GM20000 (cell line): ENCODE measurements around the gene TMEM144.

ENCODE experiments used
- DNase-seq: peaks from one replicate; pipeline ENCODE4 v3.0.0; 2012; ENCODE audit warnings: low spot score
- TF ChIP-seq, protein P1 (sequence below): IDR thresholded peaks from 2 replicates; pipeline ENCODE4 v1.5.1; 2012; ENCODE audit warnings: mild to moderate bottlenecking, control low read depth; ENCODE audit errors: extremely low read depth, missing control alignments

Gene TMEM144

DNA sequence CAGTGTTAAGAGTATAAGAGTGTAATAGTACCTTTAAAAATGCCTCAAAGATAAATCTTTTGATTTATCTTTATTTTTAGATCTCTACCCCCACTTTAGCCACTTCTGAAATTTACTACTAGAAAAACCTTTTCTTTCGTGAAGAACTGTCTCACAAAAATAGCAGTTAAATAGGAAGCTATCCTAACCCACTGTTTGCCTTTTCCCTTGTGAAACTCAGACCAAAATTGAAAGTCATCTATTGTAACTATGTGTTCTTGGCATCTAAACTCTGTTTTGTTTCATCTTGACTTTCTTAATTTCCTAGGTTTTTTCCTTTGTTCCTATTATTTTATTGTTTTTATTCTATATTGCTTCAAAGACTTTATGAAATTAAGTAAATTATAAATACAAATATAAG is 7.8 kb upstream of the TMEM144 start:
- no peak for DNase-seq
- TF ChIP-seq, protein P1, sequence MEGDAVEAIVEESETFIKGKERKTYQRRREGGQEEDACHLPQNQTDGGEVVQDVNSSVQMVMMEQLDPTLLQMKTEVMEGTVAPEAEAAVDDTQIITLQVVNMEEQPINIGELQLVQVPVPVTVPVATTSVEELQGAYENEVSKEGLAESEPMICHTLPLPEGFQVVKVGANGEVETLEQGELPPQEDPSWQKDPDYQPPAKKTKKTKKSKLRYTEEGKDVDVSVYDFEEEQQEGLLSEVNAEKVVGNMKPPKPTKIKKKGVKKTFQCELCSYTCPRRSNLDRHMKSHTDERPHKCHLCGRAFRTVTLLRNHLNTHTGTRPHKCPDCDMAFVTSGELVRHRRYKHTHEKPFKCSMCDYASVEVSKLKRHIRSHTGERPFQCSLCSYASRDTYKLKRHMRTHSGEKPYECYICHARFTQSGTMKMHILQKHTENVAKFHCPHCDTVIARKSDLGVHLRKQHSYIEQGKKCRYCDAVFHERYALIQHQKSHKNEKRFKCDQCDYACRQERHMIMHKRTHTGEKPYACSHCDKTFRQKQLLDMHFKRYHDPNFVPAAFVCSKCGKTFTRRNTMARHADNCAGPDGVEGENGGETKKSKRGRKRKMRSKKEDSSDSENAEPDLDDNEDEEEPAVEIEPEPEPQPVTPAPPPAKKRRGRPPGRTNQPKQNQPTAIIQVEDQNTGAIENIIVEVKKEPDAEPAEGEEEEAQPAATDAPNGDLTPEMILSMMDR: no peak

DNA sequence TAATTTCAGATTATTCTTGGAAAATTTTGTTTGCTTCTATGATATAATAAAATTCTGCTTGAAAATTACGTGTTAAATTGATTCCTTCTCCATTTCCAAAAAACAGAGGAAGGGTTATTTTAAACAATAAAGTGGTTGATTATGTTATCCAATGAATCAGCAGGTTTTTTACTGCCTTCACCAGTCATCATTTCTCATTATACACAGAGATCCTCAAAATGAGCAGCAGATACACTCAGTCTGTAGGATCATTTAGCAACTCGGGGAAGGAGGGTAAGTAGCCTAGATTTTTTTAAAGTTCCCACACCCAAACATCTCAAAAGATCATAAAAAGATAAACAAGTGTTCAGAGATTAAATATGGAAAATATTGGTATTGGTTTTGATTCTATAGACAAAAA is 6.8 kb upstream of the TMEM144 start:
- no peak for DNase-seq
- TF ChIP-seq, protein P1: no peak

- TF ChIP-seq, protein P1: no peak
- DNase-seq: no peak
These were observed 6.4 kb upstream of the TMEM144 start for GRCh38 chr4:158203929-158204328.

GRCh38 chr4:158208963-158209640 is 1.2 kb upstream of the TMEM144 start:
- no peak for DNase-seq

DNA sequence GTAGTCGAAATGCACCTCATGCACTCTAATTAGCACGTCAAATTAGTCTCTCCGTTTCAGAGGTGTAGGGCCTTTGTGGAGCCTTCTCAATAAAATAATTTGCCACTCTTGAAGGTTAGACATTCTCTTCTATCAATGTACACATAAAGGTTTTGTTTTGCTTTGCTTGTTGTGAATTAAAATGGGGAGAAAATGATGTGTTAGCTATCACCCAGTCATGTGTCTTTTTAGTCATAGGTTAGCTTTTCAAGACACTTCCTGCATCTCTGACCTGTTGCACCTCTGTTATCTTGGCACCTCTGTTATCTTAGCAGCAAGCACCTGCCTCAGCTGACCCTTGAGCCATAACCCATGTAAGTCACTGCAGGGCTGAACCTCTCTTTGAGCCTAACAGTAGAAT is 936 bp downstream of the TMEM144 start:
- TF ChIP-seq, protein P1: no peak
- DNase-seq: no peak

More at GRCh38 chr4:158208963-158209640, 1.2 kb upstream of the TMEM144 start:
- TF ChIP-seq, protein P1: no peak

- TF ChIP-seq, protein P1: no peak
- no peak for DNase-seq
These were observed 3.2 kb downstream of the TMEM144 start for GRCh38 chr4:158213466-158213865.

GRCh38 chr4:158214856-158215255 is 4.6 kb downstream of the TMEM144 start:
- TF ChIP-seq, protein P1: no peak
- no peak for DNase-seq
